HEK293T (cell line): ENCODE results near the gene HOXA6.

ENCODE experiments used
- BHLHE40 ChIP-seq: fragments of 450-650 bp; IDR thresholded peaks from 2 replicates; pipeline ENCODE4 v1.6.1; 2016; ENCODE audit warnings: mild to moderate bottlenecking, moderate library complexity, borderline replicate concordance
- FOXA1 ChIP-seq: fragments of 450-650 bp; IDR thresholded peaks from 2 replicates; pipeline ENCODE4 v1.6.1; 2016; ENCODE audit warnings: mild to moderate bottlenecking
- FOXM1 ChIP-seq: fragments of 450-650 bp; IDR thresholded peaks from 2 replicates; pipeline ENCODE4 v1.6.1; 2017; ENCODE audit warnings: mild to moderate bottlenecking, borderline replicate concordance
- HDGF ChIP-seq: fragments of 450-650 bp; IDR thresholded peaks from 2 replicates; pipeline ENCODE4 v1.6.1; 2017; ENCODE audit warnings: antibody characterized with exemption, borderline replicate concordance
- SP1 ChIP-seq: fragments of 450-650 bp; IDR thresholded peaks from 2 replicates; pipeline ENCODE4 v1.6.1; 2017
- ZNF384 ChIP-seq: fragments of 450-650 bp; IDR thresholded peaks from 2 replicates; pipeline ENCODE4 v1.6.1; 2016

DNA sequence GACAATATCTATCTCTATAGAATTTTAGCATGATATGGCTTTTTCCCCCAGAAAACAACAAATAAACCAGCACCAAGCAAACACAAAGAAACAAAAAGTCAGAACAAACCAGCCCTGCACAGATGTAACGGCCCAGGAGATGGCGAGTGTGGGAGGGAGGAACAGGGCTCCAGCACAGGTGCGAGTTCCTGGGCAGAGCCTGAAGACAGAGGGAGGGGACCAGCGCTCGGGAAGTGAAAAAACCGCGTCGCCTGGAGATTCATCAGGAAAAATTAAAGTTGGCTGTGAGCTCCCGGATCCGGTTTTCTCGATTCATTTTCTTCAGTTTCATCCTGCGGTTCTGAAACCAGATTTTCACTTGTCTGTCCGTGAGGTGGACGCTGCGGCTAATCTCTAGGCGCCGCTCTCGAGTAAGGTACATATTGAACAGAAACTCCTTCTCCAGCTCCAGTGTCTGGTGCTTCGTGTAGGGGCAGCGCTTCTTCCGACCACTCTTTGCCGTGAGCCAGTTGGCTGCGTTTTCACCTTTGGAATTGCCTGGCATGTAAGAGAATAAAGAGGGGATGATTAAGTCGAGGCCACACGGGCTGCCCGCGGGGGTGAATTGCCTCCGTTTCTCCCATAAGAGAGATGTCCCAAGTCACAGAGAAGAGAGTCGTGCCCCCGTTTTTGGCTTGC lies 24.2 kb upstream of the HOXA6 start:
- no peak for TF ChIP-seq BHLHE40
- TF ChIP-seq FOXA1: no peak
- no peak for TF ChIP-seq ZNF384
- no peak for TF ChIP-seq HDGF
- no peak for TF ChIP-seq FOXM1
- TF ChIP-seq SP1: no peak
